IMR-90 (cell line): ENCODE data around the gene STAB1.

Experiments used
- CEBPB ChIP-seq: IDR thresholded peaks from 2 replicates; pipeline ENCODE4 v1.6.1; 2012; ENCODE audit warnings: low read depth, low read length, improper control_type of control experiment
- MAFK ChIP-seq: IDR thresholded peaks from 2 replicates; pipeline ENCODE4 v1.6.1; 2012; ENCODE audit warnings: low read depth, low read length, improper control_type of control experiment
- MAZ ChIP-seq: IDR thresholded peaks from 2 replicates; pipeline ENCODE4 v1.6.1; 2012; ENCODE audit warnings: low read depth, mild to moderate bottlenecking, low read length, improper control_type of control experiment, moderate library complexity, borderline replicate concordance
- MXI1 ChIP-seq: IDR thresholded peaks from 2 replicates; pipeline ENCODE4 v1.6.1; 2012; ENCODE audit warnings: low read depth, mild to moderate bottlenecking, low read length, moderate library complexity, borderline replicate concordance
- NFE2L2 ChIP-seq: fragments of 150-350 bp; IDR thresholded peaks from 2 replicates; pipeline ENCODE4 v1.6.1; 2016; ENCODE audit warnings: low read depth, mild to moderate bottlenecking, low read length
- POLR2A ChIP-seq: IDR thresholded peaks from 2 replicates; pipeline ENCODE4 v1.6.1; 2012; ENCODE audit warnings: mild to moderate bottlenecking, low read depth, low read length
- RAD21 ChIP-seq: IDR thresholded peaks from 2 replicates; pipeline ENCODE4 v1.6.1; 2012; ENCODE audit warnings: low read length, improper control_type of control experiment
- TF ChIP-seq, protein P1 (sequence below): conservative IDR thresholded peaks from 2 replicates; pipeline ENCODE4 v1.5.1; 2012; ENCODE audit warnings: mild to moderate bottlenecking, low read depth, low read length, improper control_type of control experiment
- TF ChIP-seq, protein P2 (sequence below): fragments of 150-350 bp; IDR thresholded peaks from 2 replicates; pipeline ENCODE4 v1.6.1; 2017; ENCODE audit warnings: mild to moderate bottlenecking, antibody characterized with exemption, low read length, low read depth

DNA sequence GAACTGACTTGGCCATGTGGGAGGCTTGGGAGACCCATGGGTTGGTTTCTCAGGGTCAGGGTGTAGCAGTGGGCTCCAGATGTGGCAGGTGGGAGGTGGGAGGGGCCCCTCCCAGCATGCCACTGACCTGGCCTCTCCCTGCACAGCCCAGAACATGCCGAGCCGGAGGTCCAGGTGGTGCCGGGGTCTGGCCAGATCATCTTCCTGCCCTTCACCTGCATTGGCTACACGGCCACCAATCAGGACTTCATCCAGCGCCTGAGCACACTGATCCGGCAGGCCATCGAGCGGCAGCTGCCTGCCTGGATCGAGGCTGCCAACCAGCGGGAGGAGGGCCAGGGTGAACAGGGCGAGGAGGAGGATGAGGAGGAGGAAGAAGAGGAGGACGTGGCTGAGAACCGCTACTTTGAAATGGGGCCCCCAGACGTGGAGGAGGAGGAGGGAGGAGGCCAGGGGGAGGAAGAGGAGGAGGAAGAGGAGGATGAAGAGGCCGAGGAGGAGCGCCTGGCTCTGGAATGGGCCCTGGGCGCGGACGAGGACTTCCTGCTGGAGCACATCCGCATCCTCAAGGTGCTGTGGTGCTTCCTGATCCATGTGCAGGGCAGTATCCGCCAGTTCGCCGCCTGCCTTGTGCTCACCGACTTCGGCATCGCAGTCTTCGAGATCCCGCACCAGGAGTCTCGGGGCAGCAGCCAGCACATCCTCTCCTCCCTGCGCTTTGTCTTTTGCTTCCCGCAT, 7.9 kb upstream of the STAB1 start:
- TF ChIP-seq, protein P1, sequence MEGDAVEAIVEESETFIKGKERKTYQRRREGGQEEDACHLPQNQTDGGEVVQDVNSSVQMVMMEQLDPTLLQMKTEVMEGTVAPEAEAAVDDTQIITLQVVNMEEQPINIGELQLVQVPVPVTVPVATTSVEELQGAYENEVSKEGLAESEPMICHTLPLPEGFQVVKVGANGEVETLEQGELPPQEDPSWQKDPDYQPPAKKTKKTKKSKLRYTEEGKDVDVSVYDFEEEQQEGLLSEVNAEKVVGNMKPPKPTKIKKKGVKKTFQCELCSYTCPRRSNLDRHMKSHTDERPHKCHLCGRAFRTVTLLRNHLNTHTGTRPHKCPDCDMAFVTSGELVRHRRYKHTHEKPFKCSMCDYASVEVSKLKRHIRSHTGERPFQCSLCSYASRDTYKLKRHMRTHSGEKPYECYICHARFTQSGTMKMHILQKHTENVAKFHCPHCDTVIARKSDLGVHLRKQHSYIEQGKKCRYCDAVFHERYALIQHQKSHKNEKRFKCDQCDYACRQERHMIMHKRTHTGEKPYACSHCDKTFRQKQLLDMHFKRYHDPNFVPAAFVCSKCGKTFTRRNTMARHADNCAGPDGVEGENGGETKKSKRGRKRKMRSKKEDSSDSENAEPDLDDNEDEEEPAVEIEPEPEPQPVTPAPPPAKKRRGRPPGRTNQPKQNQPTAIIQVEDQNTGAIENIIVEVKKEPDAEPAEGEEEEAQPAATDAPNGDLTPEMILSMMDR, result no peak
- TF ChIP-seq POLR2A, result no peak
- no peak for TF ChIP-seq MAFK
- TF ChIP-seq, protein P2, sequence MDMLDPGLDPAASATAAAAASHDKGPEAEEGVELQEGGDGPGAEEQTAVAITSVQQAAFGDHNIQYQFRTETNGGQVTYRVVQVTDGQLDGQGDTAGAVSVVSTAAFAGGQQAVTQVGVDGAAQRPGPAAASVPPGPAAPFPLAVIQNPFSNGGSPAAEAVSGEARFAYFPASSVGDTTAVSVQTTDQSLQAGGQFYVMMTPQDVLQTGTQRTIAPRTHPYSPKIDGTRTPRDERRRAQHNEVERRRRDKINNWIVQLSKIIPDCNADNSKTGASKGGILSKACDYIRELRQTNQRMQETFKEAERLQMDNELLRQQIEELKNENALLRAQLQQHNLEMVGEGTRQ, result no peak
- TF ChIP-seq NFE2L2, result no peak
- TF ChIP-seq MAZ, result no peak
- TF ChIP-seq MXI1, result no peak
- no peak for TF ChIP-seq RAD21
- TF ChIP-seq CEBPB, result no peak
